Smooth muscle cell (in vitro differentiated cells): ENCODE measurements around the gene RAB32. TPM values are rescaled to one million over a fixed set of nuclear protein-coding genes. Genes with fewer than 3 reads are reported as not detected.

Source experiments
- DNase-seq: peaks from one replicate; lab custom pipeline; 2025; ENCODE audit not compliant: unreplicated experiment; lab: John Stamatoyannopoulos, UW
- H2AFZ ChIP-seq: fragments of 200-600 bp; sonication (generic); 2 replicates; pipeline ENCODE4 v1.6.0; 2016; ENCODE audit warnings: antibody characterized with exemption, low read depth, mild to moderate bottlenecking
- H3F3A ChIP-seq: fragments of 200-600 bp; sonication (generic); 2 replicates; pipeline ENCODE4 v1.6.0; 2017; ENCODE audit warnings: antibody characterized with exemption, low read depth
- H3K27ac ChIP-seq: fragments of 200-600 bp; sonication (generic); 2 replicates; pipeline ENCODE4 v1.5.1; 2016; ENCODE audit warnings: low read depth, mild to moderate bottlenecking
- H3K27me3 ChIP-seq: fragments of 200-600 bp; sonication (generic); 2 replicates; pipeline ENCODE4 v1.6.1; 2016; ENCODE audit warnings: low read depth, mild to moderate bottlenecking
- H3K36me3 ChIP-seq: fragments of 200-600 bp; sonication (generic); 2 replicates; pipeline ENCODE4 v1.5.1; 2016; ENCODE audit warnings: low read depth
- H3K4me1 ChIP-seq: fragments of 200-600 bp; sonication (generic); 2 replicates; pipeline ENCODE4 v1.5.1; 2016; ENCODE audit warnings: low read depth
- H3K4me2 ChIP-seq: fragments of 200-600 bp; sonication (generic); 2 replicates; pipeline ENCODE4 v1.6.0; 2016; ENCODE audit warnings: mild to moderate bottlenecking
- H3K4me3 ChIP-seq: fragments of 200-600 bp; sonication (generic); 2 replicates; pipeline ENCODE4 v1.5.1; 2016; ENCODE audit warnings: mild to moderate bottlenecking
- H3K79me2 ChIP-seq: fragments of 200-600 bp; sonication (generic); 2 replicates; pipeline ENCODE4 v1.6.0; 2016; ENCODE audit warnings: low read depth, mild to moderate bottlenecking
- H3K9ac ChIP-seq: fragments of 200-600 bp; sonication (generic); 2 replicates; pipeline ENCODE4 v1.6.0; 2016; ENCODE audit warnings: low read depth
- H3K9me3 ChIP-seq: fragments of 200-600 bp; sonication (generic); replicated peaks from 2 replicates; pipeline ENCODE4 v1.5.1; 2016; ENCODE audit warnings: low read depth
- H4K20me1 ChIP-seq: fragments of 200-600 bp; sonication (generic); 2 replicates; pipeline ENCODE4 v1.6.0; 2016; ENCODE audit warnings: low read depth
- CTCF ChIP-seq: fragments of 200-600 bp; sonication (generic); IDR thresholded peaks from 2 replicates; pipeline ENCODE4 v1.5.1; 2017; ENCODE audit warnings: borderline replicate concordance, mild to moderate bottlenecking, antibody characterized with exemption; ENCODE audit not compliant: insufficient read depth, poor library complexity, severe bottlenecking
- WGBS: methylation state at CpG from one replicate; pipeline ENCODE4 v1.1.7; 2016; ENCODE audit warnings: low lambda C conversion rate; 5-methylcytosine and 5-hydroxymethylcytosine counted together
- polyA plus RNA-seq: library from polyadenylated mRNA; unstranded; fragments of >200 nt; fragmentation: Nextera tagmentation; extraction: Ambion mirVana; gene quantifications from 2 replicates; pipeline ENCODE4 v1.2.1, GENCODE V29; 2016
- total RNA-seq: library from RNA; depleted of rRNA; stranded (reverse); fragments of >200 nt; gene quantifications from 2 replicates; pipeline ENCODE4 v1.2.3, GENCODE V29; 2014

The RAB32 gene
- total and polyA plus RNA-seq, 2 experiments from 2014 or later, result 154 to 316 TPM

GRCh38 chr6:146526192-146526591, 17.4 kb upstream of the RAB32 start:
- no peak for DNase-seq
- H3F3A ChIP-seq, result no peaks in the 10 kb centered on the region
- H3K27me3 ChIP-seq, result no peaks in the 10 kb centered on the region
- no peaks in the 10 kb centered on the region for H3K36me3 ChIP-seq
- peaks cover 5% of the 10 kb centered on the region for H3K9me3 ChIP-seq
- H3K4me3 ChIP-seq, result no peak overlapping the region
- no peak overlapping the region for H3K9ac ChIP-seq
- H3K79me2 ChIP-seq, result no peaks in the 10 kb centered on the region
- no peak overlapping the region for H3K27ac ChIP-seq
- no peaks in the 10 kb centered on the region for H4K20me1 ChIP-seq
- no peak overlapping the region for H3K4me2 ChIP-seq
- TF ChIP-seq CTCF, result peak; percentile 21
- H3K4me1 ChIP-seq, result no peaks in the 10 kb centered on the region
- H2AFZ ChIP-seq, result no peak overlapping the region

GRCh38 chr6:146532702-146533101, 10.9 kb upstream of the RAB32 start:
- Histone ChIP-seq H3F3A (no peaks in the 10 kb centered on the region), H4K20me1 (no peaks in the 10 kb centered on the region), H3K79me2 (no peaks in the 10 kb centered on the region), H3K27me3 (no peaks in the 10 kb centered on the region), H3K9ac (no peak overlapping the region), H2AFZ (no peak overlapping the region), H3K4me2 (no peak overlapping the region), H3K27ac (no peak overlapping the region), H3K4me1 (no peaks in the 10 kb centered on the region), H3K9me3 (no peaks in the 10 kb centered on the region), H3K36me3 (no peaks in the 10 kb centered on the region), H3K4me3 (no peak overlapping the region)
- TF ChIP-seq CTCF, result no peak
- 97% methylated on average over 3 of the region's 3 CpGs for WGBS
- DNase-seq, result no peak

GRCh38 chr6:146542881-146543210, 787 bp upstream of the RAB32 start:
- Histone ChIP-seq H2AFZ (peak overlapping the region; percentile 78), H3K27ac (peak overlapping the region; percentile 96), H3K4me1 (peaks cover 12% of the 10 kb centered on the region), H4K20me1 (peaks cover 11% of the 10 kb centered on the region), H3K4me2 (peak overlapping the region; percentile 88), H3K79me2 (peaks cover 30% of the 10 kb centered on the region), H3K4me3 (peak overlapping the region; percentile 95), H3K9ac (peak overlapping the region; percentile 91), H3K36me3 (no peaks in the 10 kb centered on the region), H3F3A (no peaks in the 10 kb centered on the region), H3K9me3 (no peaks in the 10 kb centered on the region), H3K27me3 (no peaks in the 10 kb centered on the region)
- WGBS, result 74% methylated on average over 9 of the region's 9 CpGs
- DNase-seq, result no peak
- no peak for TF ChIP-seq CTCF

- no peaks in the 10 kb centered on the region for H3F3A ChIP-seq
- H2AFZ ChIP-seq, result peak overlapping the region; percentile 46
- peak overlapping the region; percentile 91 for H3K9ac ChIP-seq
- peaks cover 21% of the 10 kb centered on the region for H4K20me1 ChIP-seq
- peak overlapping the region; percentile 96 for H3K27ac ChIP-seq
- H3K4me2 ChIP-seq, result peak overlapping the region; percentile 88
- peaks cover 42% of the 10 kb centered on the region for H3K79me2 ChIP-seq
- no peaks in the 10 kb centered on the region for H3K9me3 ChIP-seq
- peaks cover under 1% of the 10 kb centered on the region for H3K36me3 ChIP-seq
- WGBS, result 1% methylated on average over 32 of the region's 33 CpGs
- peak overlapping the region; percentile 95 for H3K4me3 ChIP-seq
- DNase-seq, result peak; percentile 63
- TF ChIP-seq CTCF, result no peak
- H3K4me1 ChIP-seq, result peaks cover 12% of the 10 kb centered on the region
- no peaks in the 10 kb centered on the region for H3K27me3 ChIP-seq
Measured at GRCh38 chr6:146543940-146544615, 445 bp downstream of the RAB32 start.
